AG09309 (cell line): ENCODE measurements around the gene HOXD1.

Experiments
- DNase-seq: peaks from one replicate; pipeline ENCODE4 v3.0.0-alpha.2; 2010; ENCODE audit warnings: low read depth
- H3K4me3 ChIP-seq: 2 replicates; pipeline ENCODE4 v1.5.1; 2011; ENCODE audit warnings: mild to moderate bottlenecking, low read depth, low read length, moderate library complexity; ENCODE audit not compliant: control insufficient read depth
- TF ChIP-seq, protein P1 (sequence below): IDR thresholded peaks from 2 replicates; pipeline ENCODE4 v1.5.1; 2011; ENCODE audit warnings: mild to moderate bottlenecking, low read depth, low read length, inconsistent platforms; ENCODE audit not compliant: insufficient read depth, control insufficient read depth; ENCODE audit errors: missing control alignments

Gene HOXD1

DNA sequence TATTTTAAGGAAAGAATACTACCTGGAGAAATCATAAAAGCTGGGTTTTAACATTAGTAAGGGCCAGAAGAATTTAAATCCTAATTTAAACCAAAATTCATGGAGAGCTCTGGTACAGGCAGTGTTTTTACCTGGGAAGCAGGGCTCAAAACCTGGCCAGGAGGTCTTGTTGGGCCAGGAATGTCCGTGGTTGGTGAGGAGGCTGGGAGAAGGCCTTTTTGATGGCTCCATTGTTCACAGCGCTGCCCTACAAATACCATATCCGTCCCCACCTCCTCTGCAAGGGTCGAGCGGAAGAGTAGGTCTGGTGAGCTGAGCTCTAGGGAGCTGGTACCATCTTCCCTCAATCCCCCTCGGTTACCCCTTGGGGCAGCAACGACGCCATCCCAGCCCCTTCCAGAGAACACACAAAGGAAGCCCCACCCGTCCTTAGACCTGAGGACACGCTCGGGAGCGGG, 10.9 kb upstream of the HOXD1 start:
- TF ChIP-seq, protein P1, sequence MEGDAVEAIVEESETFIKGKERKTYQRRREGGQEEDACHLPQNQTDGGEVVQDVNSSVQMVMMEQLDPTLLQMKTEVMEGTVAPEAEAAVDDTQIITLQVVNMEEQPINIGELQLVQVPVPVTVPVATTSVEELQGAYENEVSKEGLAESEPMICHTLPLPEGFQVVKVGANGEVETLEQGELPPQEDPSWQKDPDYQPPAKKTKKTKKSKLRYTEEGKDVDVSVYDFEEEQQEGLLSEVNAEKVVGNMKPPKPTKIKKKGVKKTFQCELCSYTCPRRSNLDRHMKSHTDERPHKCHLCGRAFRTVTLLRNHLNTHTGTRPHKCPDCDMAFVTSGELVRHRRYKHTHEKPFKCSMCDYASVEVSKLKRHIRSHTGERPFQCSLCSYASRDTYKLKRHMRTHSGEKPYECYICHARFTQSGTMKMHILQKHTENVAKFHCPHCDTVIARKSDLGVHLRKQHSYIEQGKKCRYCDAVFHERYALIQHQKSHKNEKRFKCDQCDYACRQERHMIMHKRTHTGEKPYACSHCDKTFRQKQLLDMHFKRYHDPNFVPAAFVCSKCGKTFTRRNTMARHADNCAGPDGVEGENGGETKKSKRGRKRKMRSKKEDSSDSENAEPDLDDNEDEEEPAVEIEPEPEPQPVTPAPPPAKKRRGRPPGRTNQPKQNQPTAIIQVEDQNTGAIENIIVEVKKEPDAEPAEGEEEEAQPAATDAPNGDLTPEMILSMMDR = no peak
- DNase-seq = no peak
- H3K4me3 ChIP-seq = no peak overlapping the region

DNA sequence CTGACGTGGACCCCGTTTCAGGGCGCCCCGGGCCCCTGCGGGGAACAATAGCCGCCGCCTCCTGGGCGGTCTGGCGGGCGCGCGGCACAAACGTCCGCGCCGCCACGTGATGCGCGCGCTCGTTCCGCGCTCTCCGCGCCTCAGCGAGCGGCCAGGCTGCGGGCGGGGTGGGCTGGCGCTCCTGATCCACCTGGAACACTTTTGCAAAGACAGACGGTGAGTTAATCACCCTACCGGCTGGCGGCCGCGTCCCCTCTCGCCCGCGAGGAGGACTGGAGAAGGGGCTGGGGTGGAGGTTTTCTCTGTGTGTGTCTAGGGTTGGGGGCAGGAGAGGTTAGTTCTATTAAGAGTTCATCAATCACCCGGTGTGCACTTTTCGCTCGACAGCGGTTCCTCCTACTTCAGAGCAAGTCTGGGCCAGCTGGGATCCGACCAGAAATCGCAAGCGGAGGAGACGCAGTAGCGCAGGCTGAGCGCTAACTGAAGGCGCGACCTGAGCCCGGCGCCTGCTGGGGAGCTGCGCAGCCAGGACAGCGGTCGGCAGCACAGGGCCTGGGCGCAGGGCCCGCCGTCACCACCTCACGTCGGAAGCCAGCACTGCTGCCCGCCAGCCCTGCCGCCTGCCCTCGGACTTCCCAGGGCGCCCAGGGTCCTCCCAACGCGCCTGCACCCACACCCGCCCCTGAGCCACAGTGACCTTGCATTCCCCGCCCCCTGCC, 10.3 kb upstream of the HOXD1 start:
- H3K4me3 ChIP-seq = no peak overlapping the region
- TF ChIP-seq, protein P1 = no peak
- no peak for DNase-seq

DNA sequence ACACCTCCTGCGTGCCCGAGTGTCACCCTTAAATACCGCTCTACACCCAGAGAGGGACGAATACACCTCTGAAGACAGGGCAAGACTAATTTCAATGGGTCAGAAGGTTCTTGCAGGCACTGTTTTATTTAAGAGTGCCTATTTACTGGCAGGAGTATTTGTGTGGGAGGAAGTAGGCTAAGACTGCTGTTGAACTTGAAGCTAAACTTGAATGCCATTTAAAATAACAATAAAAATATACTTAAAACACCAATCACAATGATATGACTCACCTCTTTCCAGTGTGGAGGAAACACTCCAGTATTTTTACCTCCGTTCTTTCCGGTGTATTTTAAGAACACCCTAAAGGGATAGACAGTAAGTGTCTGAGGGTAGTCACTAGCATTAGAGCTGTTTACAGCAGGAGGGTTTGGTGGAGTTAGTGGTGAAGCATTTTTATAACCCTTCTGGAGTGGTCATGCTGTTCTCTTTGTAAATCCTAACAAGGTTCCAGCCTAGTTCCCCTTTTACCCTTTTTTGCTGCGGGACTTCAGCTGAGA, 9.6 kb upstream of the HOXD1 start:
- no peak for DNase-seq
- no peak overlapping the region for H3K4me3 ChIP-seq
- TF ChIP-seq, protein P1 = no peak

DNA sequence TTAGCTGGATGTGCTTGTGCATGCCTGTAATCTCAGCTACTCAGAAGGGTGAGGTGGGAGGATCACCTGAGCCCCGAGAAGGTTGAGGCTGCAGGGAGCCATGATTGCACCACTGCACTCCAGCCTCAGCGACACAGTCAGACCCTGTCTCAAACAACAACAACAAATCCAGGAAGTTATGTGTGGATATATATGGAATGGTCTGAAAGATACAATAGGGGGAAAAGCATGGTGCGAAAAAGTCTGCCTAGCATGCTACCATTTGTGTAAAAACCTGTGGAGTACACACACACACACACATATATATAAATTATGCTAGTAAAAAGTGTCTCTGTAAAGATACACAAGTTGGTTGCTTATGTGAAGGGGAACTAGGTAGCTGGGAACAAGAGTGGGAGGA, 6.9 kb upstream of the HOXD1 start:
- TF ChIP-seq, protein P1 = no peak

DNA sequence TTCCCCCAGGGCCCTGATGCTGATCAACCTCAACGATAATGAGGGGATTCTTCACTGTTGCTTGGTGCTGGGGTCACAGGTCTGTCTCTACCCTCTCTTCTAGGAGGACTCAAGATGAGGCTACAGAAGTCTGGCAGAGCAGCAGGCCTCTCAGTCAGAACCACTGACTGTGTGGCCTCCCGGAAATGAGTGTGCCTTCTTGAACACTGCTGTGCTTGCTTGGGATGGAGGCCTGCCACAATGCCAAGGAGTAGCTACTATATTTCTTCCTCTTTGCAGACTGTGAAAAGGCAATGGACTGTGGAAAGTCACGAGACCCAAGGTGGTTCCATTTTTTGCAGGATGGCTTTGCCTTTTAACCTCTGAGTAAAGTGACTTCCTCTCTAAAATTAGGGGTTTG, 5.8 kb upstream of the HOXD1 start:
- H3K4me3 ChIP-seq = no peak overlapping the region
- TF ChIP-seq, protein P1 = no peak
- no peak for DNase-seq

More for the DNA sequence above, 6.9 kb upstream of the HOXD1 start:
- no peak for DNase-seq
- H3K4me3 ChIP-seq = no peak overlapping the region

DNA sequence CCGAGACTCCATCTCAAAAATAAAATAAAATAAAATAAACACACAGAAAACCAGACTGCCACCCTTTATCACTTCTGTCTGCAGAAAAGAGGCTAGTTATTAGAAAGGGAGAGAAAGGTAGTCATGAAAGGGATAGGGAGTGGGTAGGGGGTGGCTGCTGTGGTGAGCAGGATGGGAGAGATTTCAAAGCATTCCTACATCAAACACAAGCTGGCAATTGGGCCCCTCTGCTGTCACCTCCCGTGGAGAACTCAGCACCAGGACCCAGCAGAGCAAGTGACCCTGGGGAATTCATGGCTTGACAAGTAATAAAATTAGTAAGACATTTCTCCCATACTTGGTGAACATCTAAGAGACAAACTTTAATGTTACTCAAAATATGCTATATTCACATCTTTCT, 3.7 kb upstream of the HOXD1 start:
- TF ChIP-seq, protein P1 = no peak
- DNase-seq = no peak
- no peak overlapping the region for H3K4me3 ChIP-seq
